HepG2 (cell line): ENCODE data around the gene CHKB. TPM values are rescaled to one million over a fixed set of nuclear protein-coding genes. Genes with fewer than 3 reads are reported as not detected.

ENCODE experiments used
- CCAR2 ChIP-seq: fragments of 200-400 bp; formaldehyde crosslinking; optimal IDR thresholded peaks from 2 replicates; pipeline ENCODE3; 2018; ENCODE audit warnings: low read depth, mild to moderate bottlenecking, low read length, moderate library complexity
- NFAT5 ChIP-seq: sonication (generic); formaldehyde crosslinking; IDR thresholded peaks from 2 replicates; pipeline ENCODE4 v1.4.0; 2020; ENCODE audit warnings: missing genetic modification reagents
- SAP130 ChIP-seq: IDR thresholded peaks from 2 replicates; pipeline ENCODE4 v1.6.1; 2016; ENCODE audit warnings: low read depth
- SOX5 ChIP-seq: IDR thresholded peaks from 2 replicates; pipeline ENCODE4 v1.6.1; 2016; ENCODE audit warnings: borderline replicate concordance
- ZNF446 ChIP-seq: sonication (generic); formaldehyde crosslinking; IDR thresholded peaks from 2 replicates; pipeline ENCODE4 v1.5.0; 2020; ENCODE audit warnings: mild to moderate bottlenecking, missing genetic modification reagents
- polyA plus RNA-seq, 8 experiments: library from polyadenylated mRNA; depleted of rRNA in 3 of 8; stranded (reverse) in 7 of 8; unstranded in 1 of 8; fragments of >200 nt; fragmentation: Illumina TruSeq in 4 of 8; extraction: Trizol in 4 of 8; gene quantifications; 2 replicates each; pipeline versions ENCODE4 v1.2.1 to v1.2.3, GENCODE V29; 2011 to 2016; ENCODE audit warnings: low read depth in 4 of 8, missing spikeins in 1 of 8, mixed read lengths in 1 of 8; ENCODE audit not compliant: insufficient read depth in 1 of 8
- total RNA-seq, 5 experiments: library from RNA; depleted of rRNA; stranded (reverse); fragments of >200 nt; fragmentation: Illumina TruSeq; extraction: Trizol; gene quantifications; 2 replicates each; pipeline ENCODE4 v1.2.3, GENCODE V29; 2016; ENCODE audit warnings: low read depth in 1 of 5
- TF ChIP-seq, protein P1 (sequence below): IDR thresholded peaks from 2 replicates; pipeline ENCODE4 v1.6.1; 2016; ENCODE audit warnings: low read depth, missing genetic modification reagents, missing compliant biosample characterization
- TF ChIP-seq, protein P2 (sequence below): sonication (generic); formaldehyde crosslinking; conservative IDR thresholded peaks from 2 replicates; pipeline ENCODE4 v1.4.0; 2020; ENCODE audit warnings: missing genetic modification reagents
- TF ChIP-seq, protein P3 (sequence below): IDR thresholded peaks from 2 replicates; pipeline ENCODE4 v1.4.0; 2020; ENCODE audit warnings: mild to moderate bottlenecking, missing genetic modification reagents
- TF ChIP-seq, protein P4 (sequence below): sonication (generic); formaldehyde crosslinking; IDR thresholded peaks from 2 replicates; pipeline ENCODE4 v1.9.0; 2021; ENCODE audit warnings: missing genetic modification reagents, borderline replicate concordance

The CHKB gene
- total and polyA plus RNA-seq, 2 of the 13 experiments (the other 11 are each of a cell fraction or from before 2014, with no cell fraction given): 24.5 to 42.7 TPM

DNA sequence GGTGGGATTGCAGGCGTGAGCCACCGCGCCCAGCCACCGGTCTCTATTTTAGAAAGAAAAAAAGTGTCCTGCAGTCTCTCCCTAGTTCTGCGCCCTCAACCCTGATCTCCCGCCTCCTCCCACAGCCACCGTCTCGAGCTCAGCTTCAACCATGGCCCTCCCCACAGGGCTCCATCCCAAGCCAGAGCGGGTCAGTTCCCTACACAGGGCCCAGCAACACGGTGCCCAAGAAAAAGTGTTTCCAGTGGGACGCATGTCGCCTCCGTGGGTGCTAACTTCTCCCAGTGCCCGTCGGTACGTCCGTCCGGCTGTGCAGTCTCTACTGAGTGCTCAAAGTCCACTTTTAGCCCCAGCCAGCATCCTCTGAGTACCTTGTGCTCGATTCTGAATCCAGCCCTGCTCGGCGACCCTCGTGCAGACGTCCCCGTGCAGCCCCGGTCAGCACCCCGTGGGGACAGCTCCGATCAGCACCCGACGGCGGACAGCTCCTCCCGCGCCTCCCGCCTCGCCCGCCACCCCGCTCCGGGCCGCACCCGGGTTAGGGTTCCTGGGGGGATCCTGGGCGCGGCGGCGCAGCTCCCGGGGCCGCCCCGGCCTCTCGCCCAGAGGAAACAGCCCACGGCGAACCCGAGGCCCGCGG, 17.3 kb upstream of the CHKB start (continued):
- TF ChIP-seq, protein P1, sequence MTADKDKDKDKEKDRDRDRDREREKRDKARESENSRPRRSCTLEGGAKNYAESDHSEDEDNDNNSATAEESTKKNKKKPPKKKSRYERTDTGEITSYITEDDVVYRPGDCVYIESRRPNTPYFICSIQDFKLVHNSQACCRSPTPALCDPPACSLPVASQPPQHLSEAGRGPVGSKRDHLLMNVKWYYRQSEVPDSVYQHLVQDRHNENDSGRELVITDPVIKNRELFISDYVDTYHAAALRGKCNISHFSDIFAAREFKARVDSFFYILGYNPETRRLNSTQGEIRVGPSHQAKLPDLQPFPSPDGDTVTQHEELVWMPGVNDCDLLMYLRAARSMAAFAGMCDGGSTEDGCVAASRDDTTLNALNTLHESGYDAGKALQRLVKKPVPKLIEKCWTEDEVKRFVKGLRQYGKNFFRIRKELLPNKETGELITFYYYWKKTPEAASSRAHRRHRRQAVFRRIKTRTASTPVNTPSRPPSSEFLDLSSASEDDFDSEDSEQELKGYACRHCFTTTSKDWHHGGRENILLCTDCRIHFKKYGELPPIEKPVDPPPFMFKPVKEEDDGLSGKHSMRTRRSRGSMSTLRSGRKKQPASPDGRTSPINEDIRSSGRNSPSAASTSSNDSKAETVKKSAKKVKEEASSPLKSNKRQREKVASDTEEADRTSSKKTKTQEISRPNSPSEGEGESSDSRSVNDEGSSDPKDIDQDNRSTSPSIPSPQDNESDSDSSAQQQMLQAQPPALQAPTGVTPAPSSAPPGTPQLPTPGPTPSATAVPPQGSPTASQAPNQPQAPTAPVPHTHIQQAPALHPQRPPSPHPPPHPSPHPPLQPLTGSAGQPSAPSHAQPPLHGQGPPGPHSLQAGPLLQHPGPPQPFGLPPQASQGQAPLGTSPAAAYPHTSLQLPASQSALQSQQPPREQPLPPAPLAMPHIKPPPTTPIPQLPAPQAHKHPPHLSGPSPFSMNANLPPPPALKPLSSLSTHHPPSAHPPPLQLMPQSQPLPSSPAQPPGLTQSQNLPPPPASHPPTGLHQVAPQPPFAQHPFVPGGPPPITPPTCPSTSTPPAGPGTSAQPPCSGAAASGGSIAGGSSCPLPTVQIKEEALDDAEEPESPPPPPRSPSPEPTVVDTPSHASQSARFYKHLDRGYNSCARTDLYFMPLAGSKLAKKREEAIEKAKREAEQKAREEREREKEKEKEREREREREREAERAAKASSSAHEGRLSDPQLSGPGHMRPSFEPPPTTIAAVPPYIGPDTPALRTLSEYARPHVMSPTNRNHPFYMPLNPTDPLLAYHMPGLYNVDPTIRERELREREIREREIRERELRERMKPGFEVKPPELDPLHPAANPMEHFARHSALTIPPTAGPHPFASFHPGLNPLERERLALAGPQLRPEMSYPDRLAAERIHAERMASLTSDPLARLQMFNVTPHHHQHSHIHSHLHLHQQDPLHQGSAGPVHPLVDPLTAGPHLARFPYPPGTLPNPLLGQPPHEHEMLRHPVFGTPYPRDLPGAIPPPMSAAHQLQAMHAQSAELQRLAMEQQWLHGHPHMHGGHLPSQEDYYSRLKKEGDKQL (CRISPR knock-in tag): peak; percentile 62; the same call in 1 of the 2 replicates
- TF ChIP-seq SAP130 (CRISPR knock-in tag): peak; percentile 100
- TF ChIP-seq CCAR2: no peak
- TF ChIP-seq SOX5 (CRISPR knock-in tag): peak; percentile 65
- TF ChIP-seq ZNF446 (CRISPR knock-in tag): peak; percentile 99; the same call in 1 of the 2 replicates
- TF ChIP-seq, protein P2, sequence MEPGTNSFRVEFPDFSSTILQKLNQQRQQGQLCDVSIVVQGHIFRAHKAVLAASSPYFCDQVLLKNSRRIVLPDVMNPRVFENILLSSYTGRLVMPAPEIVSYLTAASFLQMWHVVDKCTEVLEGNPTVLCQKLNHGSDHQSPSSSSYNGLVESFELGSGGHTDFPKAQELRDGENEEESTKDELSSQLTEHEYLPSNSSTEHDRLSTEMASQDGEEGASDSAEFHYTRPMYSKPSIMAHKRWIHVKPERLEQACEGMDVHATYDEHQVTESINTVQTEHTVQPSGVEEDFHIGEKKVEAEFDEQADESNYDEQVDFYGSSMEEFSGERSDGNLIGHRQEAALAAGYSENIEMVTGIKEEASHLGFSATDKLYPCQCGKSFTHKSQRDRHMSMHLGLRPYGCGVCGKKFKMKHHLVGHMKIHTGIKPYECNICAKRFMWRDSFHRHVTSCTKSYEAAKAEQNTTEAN: peak; percentile 98
- TF ChIP-seq NFAT5 (CRISPR knock-in tag): peak; percentile 99
- TF ChIP-seq, protein P3, sequence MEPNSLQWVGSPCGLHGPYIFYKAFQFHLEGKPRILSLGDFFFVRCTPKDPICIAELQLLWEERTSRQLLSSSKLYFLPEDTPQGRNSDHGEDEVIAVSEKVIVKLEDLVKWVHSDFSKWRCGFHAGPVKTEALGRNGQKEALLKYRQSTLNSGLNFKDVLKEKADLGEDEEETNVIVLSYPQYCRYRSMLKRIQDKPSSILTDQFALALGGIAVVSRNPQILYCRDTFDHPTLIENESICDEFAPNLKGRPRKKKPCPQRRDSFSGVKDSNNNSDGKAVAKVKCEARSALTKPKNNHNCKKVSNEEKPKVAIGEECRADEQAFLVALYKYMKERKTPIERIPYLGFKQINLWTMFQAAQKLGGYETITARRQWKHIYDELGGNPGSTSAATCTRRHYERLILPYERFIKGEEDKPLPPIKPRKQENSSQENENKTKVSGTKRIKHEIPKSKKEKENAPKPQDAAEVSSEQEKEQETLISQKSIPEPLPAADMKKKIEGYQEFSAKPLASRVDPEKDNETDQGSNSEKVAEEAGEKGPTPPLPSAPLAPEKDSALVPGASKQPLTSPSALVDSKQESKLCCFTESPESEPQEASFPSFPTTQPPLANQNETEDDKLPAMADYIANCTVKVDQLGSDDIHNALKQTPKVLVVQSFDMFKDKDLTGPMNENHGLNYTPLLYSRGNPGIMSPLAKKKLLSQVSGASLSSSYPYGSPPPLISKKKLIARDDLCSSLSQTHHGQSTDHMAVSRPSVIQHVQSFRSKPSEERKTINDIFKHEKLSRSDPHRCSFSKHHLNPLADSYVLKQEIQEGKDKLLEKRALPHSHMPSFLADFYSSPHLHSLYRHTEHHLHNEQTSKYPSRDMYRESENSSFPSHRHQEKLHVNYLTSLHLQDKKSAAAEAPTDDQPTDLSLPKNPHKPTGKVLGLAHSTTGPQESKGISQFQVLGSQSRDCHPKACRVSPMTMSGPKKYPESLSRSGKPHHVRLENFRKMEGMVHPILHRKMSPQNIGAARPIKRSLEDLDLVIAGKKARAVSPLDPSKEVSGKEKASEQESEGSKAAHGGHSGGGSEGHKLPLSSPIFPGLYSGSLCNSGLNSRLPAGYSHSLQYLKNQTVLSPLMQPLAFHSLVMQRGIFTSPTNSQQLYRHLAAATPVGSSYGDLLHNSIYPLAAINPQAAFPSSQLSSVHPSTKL: peak; percentile 87
- TF ChIP-seq, protein P4, sequence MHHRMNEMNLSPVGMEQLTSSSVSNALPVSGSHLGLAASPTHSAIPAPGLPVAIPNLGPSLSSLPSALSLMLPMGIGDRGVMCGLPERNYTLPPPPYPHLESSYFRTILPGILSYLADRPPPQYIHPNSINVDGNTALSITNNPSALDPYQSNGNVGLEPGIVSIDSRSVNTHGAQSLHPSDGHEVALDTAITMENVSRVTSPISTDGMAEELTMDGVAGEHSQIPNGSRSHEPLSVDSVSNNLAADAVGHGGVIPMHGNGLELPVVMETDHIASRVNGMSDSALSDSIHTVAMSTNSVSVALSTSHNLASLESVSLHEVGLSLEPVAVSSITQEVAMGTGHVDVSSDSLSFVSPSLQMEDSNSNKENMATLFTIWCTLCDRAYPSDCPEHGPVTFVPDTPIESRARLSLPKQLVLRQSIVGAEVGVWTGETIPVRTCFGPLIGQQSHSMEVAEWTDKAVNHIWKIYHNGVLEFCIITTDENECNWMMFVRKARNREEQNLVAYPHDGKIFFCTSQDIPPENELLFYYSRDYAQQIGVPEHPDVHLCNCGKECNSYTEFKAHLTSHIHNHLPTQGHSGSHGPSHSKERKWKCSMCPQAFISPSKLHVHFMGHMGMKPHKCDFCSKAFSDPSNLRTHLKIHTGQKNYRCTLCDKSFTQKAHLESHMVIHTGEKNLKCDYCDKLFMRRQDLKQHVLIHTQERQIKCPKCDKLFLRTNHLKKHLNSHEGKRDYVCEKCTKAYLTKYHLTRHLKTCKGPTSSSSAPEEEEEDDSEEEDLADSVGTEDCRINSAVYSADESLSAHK (CRISPR knock-in tag): peak; percentile 96
